Subcutaneous adipose tissue (tissue), 4 donors: ENCODE data around the gene OR5K3. TPM values are rescaled to one million over a fixed set of nuclear protein-coding genes. Genes with fewer than 3 reads are reported as not detected.

ENCODE experiments used
- total RNA-seq, 4 donors: library from RNA; depleted of rRNA; stranded (reverse); fragments of >200 nt; gene quantifications; one replicate each; pipeline ENCODE4 v1.1.0, GENCODE V29; 2016
- TF ChIP-seq, protein P1 (sequence below): fragments of 450-650 bp; IDR thresholded peaks from one replicate; pipeline ENCODE4 v1.5.1; 2016; ENCODE audit warnings: low read depth, mild to moderate bottlenecking, control low read depth, antibody characterized with exemption, moderate library complexity

Gene OR5K3
- total RNA-seq, 4 donors from 2014 or later = not detected

DNA sequence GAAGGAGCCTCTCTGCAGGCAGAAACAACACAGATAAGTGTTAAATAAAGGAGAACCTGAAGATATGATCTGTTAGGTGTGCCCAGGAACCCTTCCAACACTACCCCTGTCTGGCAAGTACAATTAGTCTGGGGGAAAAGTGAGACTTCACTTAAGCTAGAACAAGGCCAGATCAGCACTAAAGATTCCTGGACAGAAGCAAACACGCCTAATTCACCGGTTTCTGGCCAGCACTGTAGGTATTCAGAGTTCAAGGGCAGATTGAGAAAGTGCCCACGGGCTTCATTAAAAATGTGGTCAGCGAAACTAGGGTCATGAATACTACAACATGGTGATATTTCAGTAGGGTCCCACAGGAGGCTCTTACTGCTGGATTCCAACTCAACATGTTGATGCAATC, 43.9 kb downstream of the OR5K3 start:
- TF ChIP-seq, protein P1, sequence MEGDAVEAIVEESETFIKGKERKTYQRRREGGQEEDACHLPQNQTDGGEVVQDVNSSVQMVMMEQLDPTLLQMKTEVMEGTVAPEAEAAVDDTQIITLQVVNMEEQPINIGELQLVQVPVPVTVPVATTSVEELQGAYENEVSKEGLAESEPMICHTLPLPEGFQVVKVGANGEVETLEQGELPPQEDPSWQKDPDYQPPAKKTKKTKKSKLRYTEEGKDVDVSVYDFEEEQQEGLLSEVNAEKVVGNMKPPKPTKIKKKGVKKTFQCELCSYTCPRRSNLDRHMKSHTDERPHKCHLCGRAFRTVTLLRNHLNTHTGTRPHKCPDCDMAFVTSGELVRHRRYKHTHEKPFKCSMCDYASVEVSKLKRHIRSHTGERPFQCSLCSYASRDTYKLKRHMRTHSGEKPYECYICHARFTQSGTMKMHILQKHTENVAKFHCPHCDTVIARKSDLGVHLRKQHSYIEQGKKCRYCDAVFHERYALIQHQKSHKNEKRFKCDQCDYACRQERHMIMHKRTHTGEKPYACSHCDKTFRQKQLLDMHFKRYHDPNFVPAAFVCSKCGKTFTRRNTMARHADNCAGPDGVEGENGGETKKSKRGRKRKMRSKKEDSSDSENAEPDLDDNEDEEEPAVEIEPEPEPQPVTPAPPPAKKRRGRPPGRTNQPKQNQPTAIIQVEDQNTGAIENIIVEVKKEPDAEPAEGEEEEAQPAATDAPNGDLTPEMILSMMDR = no peak

DNA sequence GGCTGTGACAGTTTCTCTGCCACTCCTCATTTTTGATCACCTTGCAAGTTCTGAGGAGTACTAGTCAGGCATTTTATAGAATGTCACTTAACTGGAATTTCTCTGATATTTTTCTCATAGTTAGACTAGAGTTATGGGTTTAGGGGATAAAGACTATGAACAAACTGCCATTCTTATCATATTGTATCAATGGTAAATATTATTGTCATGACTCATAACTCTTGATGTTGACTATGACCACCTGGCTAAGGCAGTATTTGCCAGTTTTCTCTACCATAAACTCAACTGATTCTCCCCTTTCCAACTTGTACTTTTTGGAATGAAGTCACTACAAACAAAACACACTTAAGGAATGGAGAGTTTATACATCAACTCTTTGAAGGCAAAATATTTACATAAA, 49.8 kb downstream of the OR5K3 start:
- TF ChIP-seq, protein P1 = no peak

Other genes starting within 250 kb of the OR5K3 start
- gene OR5H14, start 243.2 kb upstream of the OR5K3 start, total RNA-seq = not detected
- not detected for gene OR5H15, start 224.0 kb upstream of the OR5K3 start, total RNA-seq
- under 1 TPM in 1 of 4 donors, not detected in 3; 0.34 TPM for gene OR5H6, start 126.4 kb upstream of the OR5K3 start, total RNA-seq
- not detected for gene OR5H2, start 108.2 kb upstream of the OR5K3 start, total RNA-seq
- gene OR5K4, start 36.8 kb upstream of the OR5K3 start, total RNA-seq = not detected
- not detected for gene OR5K1, start 72.5 kb downstream of the OR5K3 start, total RNA-seq
- not detected for gene OR5K2, start 107.0 kb downstream of the OR5K3 start, total RNA-seq
- 100 to 1,000 TPM in 3 of 4 donors, 10 to 100 TPM in 1; 68.8 to 152 (median 114) TPM for gene CLDND1, start 132.2 kb downstream of the OR5K3 start, total RNA-seq
- gene GPR15, start 141.3 kb downstream of the OR5K3 start, total RNA-seq = 1 to 10 TPM in 1 of 4 donors, not detected in 3; 1.3 TPM
- 10 to 100 TPM; 10.8 to 33.2 (median 16.2) TPM for gene CPOX, start 202.9 kb downstream of the OR5K3 start, total RNA-seq